Ovary (tissue), 9 donors: Measurements from ENCODE around the gene SF3B4. TPM values are rescaled to one million over a fixed set of nuclear protein-coding genes. Genes with fewer than 3 reads are reported as not detected.

Source experiments
- DNase-seq, 5 donors: peaks; one replicate each; pipeline ENCODE4 v3.0.0-alpha.2; 2019 to 2020
- H3K27ac ChIP-seq, 2 donors: fragments of 200-600 bp; one replicate each; pipeline versions ENCODE4 v1.5.1 to v1.8.0; 2019 to 2022
- H3K27me3 ChIP-seq: fragments of 200-600 bp; one replicate; pipeline ENCODE4 v1.8.0; 2022
- H3K36me3 ChIP-seq: fragments of 200-600 bp; sonication (generic); one replicate; pipeline ENCODE4 v1.5.1; 2019
- H3K4me1 ChIP-seq: one replicate; pipeline ENCODE4 v1.8.1; 2013; ENCODE audit warnings: mild to moderate bottlenecking, moderate library complexity; ENCODE audit not compliant: insufficient read depth
- H3K4me3 ChIP-seq: fragments of 200-600 bp; sonication (generic); one replicate; pipeline ENCODE4 v1.5.1; 2017
- H3K9me3 ChIP-seq, 2 donors: fragments of 200-600 bp in 1 of 2; sonication (generic) in 1 of 2; one replicate each; pipeline versions ENCODE4 v1.5.1 to v1.8.1; 2013 to 2019; ENCODE audit warnings: mild to moderate bottlenecking in 1 of 2, moderate library complexity in 1 of 2
- EP300 ChIP-seq: sonication (generic); formaldehyde crosslinking; IDR thresholded peaks from one replicate; pipeline ENCODE4 v1.6.1; 2017; ENCODE audit warnings: antibody characterized with exemption
- POLR2A ChIP-seq: fragments of 450-650 bp; IDR thresholded peaks from one replicate; pipeline ENCODE4 v1.6.1; 2017; ENCODE audit warnings: antibody characterized with exemption, mild to moderate bottlenecking, moderate library complexity
- WGBS, 3 donors: extraction: QIAGEN DNeasy Blood & Tissue Kit in 1 of 3; methylation state at CpG; one replicate each; pipeline versions ENCODE4 v1.1.5 to v1.1.7; 2013 to 2017; 5-methylcytosine and 5-hydroxymethylcytosine counted together
- intact Hi-C, 4 donors: fragments of 100-400 bp; cut with DNase I; formaldehyde crosslinking; loops; one replicate each; pipeline versions ENCODE4 v1.11.0 to v1.15.1; 2022 to 2023
- polyA plus RNA-seq, 2 donors: library from polyadenylated mRNA; stranded (reverse); fragments of 200-250 nt in 1 of 2; fragments of 350-450 nt in 1 of 2; fragmentation: Illumina TruSeq in 1 of 2; extraction: RNeasy Lipid Tissue Mini Kit (QIAGEN cat#74804) in 1 of 2; gene quantifications; one replicate each; pipeline ENCODE4 v1.2.3, GENCODE V29; 2013 to 2014
- total RNA-seq, 7 donors: library from RNA; depleted of rRNA in 2 of 7; stranded (reverse); fragments of >200 nt in 2 of 7; fragmentation: NEBNext Ultra II Directional in 3 of 7; extraction: Animal tissue kit (Norgen Biotek cat#: 25700) in 3 of 7; gene quantifications; one replicate each; pipeline versions ENCODE4 v1.1.0 to v1.2.4, GENCODE V29; 2016 to 2023
- TF ChIP-seq, protein P1 (sequence below), 3 donors: fragments of 450-650 bp in 2 of 3; fragments of 200-600 bp in 1 of 3; IDR thresholded peaks; one replicate each; pipeline versions ENCODE4 v1.5.1 to v1.8.0; 2016 to 2022; ENCODE audit warnings: antibody characterized with exemption in 3 of 3, mild to moderate bottlenecking in 1 of 3
- donor health status: DM: no; HTN: no; CAD: no; lungs with moderate emphysema.
- donor health status: DM: no; HTN: no; CAD: no.
- donor health status: Bipolar disorder and iron deficiency.
- donor health status: DM: yes; HTN: yes; CAD: no.
- donor health status: DM: no; HTN: no; CAD: no.
- donor health status: DM: yes; HTN: yes; CAD: no.

Gene SF3B4
- total and polyA plus RNA-seq, 9 donors: 9.2 to 91.4 (median 57.8) TPM

DNA sequence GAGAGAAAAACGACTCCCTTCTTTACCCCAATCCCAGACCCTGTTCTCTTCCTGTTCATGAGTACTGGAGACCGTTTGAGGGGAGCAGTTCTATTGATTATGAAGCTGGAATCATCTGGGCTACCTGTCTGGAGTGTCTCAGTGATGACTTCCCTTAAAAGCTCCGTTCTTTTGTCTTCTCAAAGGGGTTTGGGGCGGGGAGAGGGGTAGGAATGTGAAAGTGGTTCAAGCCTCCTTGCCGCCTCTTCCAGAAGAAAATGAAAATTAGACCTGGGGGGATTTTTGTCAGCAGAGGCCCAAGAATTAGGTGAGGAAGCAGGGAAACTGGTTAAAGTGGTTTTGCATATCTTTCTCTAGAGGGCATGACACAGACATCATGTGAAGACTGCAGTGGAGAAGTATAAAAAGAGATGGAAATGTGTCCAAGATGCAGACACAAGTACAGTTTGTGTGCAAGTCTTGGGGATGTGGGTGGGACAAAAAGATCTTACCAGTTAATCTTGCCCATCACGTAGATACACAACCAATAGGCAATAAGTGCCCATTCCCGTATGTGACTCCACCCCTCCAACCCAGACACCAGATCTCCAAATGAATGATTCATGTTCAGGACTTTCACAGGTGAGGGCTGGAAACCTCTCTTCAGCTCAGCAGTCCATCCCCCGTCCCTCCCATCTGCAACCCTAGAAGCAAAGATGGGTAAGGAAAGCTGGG, 9.5 kb upstream of the SF3B4 start:
- intact Hi-C loops: loop anchor here in 1 of 4 donors (5.0 kb wide), 1 partner anchor 40 kb away; the partner anchor contains the start of gene BOLA1
- peak overlapping the region; percentile 53 to 77 for H3K27ac ChIP-seq
- peak overlapping the region; percentile 54 for H3K4me3 ChIP-seq
- 5 to 13% (median 9%) methylated on average over 8 of the region's 8 CpGs for WGBS, 3 donors
- TF ChIP-seq, protein P1, sequence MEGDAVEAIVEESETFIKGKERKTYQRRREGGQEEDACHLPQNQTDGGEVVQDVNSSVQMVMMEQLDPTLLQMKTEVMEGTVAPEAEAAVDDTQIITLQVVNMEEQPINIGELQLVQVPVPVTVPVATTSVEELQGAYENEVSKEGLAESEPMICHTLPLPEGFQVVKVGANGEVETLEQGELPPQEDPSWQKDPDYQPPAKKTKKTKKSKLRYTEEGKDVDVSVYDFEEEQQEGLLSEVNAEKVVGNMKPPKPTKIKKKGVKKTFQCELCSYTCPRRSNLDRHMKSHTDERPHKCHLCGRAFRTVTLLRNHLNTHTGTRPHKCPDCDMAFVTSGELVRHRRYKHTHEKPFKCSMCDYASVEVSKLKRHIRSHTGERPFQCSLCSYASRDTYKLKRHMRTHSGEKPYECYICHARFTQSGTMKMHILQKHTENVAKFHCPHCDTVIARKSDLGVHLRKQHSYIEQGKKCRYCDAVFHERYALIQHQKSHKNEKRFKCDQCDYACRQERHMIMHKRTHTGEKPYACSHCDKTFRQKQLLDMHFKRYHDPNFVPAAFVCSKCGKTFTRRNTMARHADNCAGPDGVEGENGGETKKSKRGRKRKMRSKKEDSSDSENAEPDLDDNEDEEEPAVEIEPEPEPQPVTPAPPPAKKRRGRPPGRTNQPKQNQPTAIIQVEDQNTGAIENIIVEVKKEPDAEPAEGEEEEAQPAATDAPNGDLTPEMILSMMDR (IDR thresholded peaks at IDR 0.05): no peak
- TF ChIP-seq EP300 (no peak), POLR2A (no peak)
- peaks cover 16% of the 10 kb centered on the region for H3K4me1 ChIP-seq
- no peaks in the 10 kb centered on the region for H3K9me3 ChIP-seq
- H3K27me3 ChIP-seq: no peaks in the 10 kb centered on the region
- H3K36me3 ChIP-seq: no peaks in the 10 kb centered on the region
- DNase-seq: no peak

DNA sequence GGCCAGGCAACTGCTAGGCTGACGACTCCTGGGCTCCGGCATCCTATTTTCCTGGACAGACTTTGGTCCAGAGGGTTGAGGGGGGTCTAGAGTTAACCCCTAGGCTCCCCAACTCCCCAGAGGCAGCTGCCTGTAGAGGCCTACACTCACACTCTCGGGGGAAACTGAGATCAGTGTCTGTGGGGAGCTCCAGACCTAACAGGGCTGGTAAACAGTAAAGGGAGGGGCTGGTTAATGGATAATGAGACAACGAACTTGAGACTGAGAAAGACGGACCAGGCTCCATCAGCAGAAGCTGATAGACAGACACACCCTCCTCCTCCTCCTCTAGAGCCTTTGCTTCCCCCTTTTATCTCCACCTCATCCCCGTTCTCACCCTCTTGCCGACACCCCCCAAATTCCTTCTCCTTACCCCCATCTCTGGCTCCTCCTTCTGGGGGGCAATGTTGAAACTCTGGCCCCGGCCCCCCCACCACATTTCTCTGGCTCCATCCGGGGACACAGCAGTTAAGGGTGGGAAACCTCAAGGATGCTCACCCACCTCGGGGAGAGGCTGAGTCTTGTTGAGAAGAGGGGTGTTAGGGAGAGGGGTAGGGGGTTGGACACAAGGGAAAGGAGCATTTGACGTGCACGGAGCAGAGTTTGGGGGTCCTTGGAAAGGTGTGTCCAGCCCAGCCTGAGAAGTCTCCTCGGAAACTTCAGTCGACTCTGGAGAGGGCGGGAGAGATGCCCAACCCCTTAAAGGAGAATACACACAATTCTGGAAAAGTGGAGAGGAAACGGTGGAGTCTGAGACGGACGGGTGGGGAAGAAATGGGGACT, 8.8 kb upstream of the SF3B4 start, which contains the start of gene MTMR11:
Gene MTMR11, minus strand, starts transcription at position 710 of the 822 bp plus-strand sequence. Its CDS starts 232 bp downstream, at position 478.
- WGBS, 3 donors: 1 to 5% (median 5%) methylated on average over 18 of the region's 18 CpGs
- peaks cover 16% of the 10 kb centered on the region for H3K4me1 ChIP-seq
- peak in 4 of 5 donors; percentile 56 to 62 (median 58) for DNase-seq
- intact Hi-C loops: loop anchor here in 1 of 4 donors (5.0 kb wide), 1 partner anchor 39 kb away; the partner anchor contains the start of gene BOLA1
- no peaks in the 10 kb centered on the region for H3K9me3 ChIP-seq
- no peaks in the 10 kb centered on the region for H3K27me3 ChIP-seq
- H3K4me3 ChIP-seq: peak within 1 kb of the TSS; percentile 54
- H3K27ac ChIP-seq: peak within 1 kb of the TSS; percentile 53 to 77
- TF ChIP-seq POLR2A (no peak), EP300 (no peak)
- TF ChIP-seq, protein P1 (IDR thresholded peaks at IDR 0.05): no peak
- no peaks in the 10 kb centered on the region for H3K36me3 ChIP-seq

DNA sequence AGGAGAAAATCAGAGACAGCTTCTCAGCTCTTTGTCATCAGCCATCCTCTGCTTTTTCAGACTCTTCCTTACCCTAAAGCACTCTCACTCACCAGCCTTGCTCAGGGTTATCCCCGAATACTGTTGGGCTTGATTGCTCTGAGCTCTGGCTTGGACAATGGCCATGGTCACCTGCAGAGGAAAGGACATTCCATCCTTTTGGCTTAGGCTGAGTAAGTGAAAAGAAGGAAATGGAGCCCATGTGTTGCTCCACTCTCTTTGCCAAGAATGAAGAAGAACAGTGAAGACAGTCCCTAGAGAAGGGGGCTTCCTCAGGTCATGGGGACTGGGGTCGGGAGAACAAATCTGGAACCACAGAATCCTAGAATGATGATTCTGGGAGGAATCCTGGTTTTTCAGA, 6.8 kb upstream of the SF3B4 start:
- H3K9me3 ChIP-seq: no peaks in the 10 kb centered on the region
- peaks cover 12% of the 10 kb centered on the region for H3K4me1 ChIP-seq
- TF ChIP-seq, protein P1 (IDR thresholded peaks at IDR 0.05): no peak
- no peak for TF ChIP-seq POLR2A
- no peak for TF ChIP-seq EP300
- no peak for DNase-seq
- peak overlapping the region in 1 of 2 donors; percentile 9 for H3K27ac ChIP-seq
- H3K4me3 ChIP-seq: no peak overlapping the region
- H3K27me3 ChIP-seq: no peaks in the 10 kb centered on the region
- no peaks in the 10 kb centered on the region for H3K36me3 ChIP-seq
- intact Hi-C loops: loop anchor here in 1 of 4 donors (5.0 kb wide), 1 partner anchor 42 kb away; no protein-coding TSS in a partner anchor
- 78 to 81% (median 79%) methylated on average over 2 of the region's 2 CpGs for WGBS, 3 donors

DNA sequence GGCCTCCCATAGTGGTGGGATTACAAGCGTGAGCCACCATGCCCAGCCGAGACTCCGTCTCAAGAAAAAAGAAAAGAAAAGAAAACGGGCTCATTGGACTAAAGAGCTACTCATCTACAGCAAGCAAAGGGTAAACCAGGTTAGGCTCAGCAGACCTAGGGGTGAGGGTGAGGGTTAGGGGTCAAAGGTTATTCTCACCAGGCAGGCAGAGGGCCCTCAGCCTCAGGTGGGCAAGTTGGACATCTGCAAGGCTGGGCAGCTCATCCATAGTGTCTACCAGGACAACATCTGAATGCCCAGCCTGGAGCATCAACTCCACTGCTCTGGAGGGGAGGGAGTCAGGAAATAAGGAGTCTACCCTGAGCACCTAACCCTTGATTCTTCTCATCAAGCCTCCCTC, 5.6 kb upstream of the SF3B4 start:
- no peak overlapping the region for H3K4me3 ChIP-seq
- intact Hi-C loops: loop anchor here in 1 of 4 donors (5.0 kb wide), 1 partner anchor 41 kb away; no protein-coding TSS in a partner anchor
- H3K36me3 ChIP-seq: no peaks in the 10 kb centered on the region
- no peaks in the 10 kb centered on the region for H3K27me3 ChIP-seq
- no peak overlapping the region for H3K27ac ChIP-seq
- no peak for DNase-seq
- TF ChIP-seq EP300 (no peak), POLR2A (no peak)
- TF ChIP-seq, protein P1 (IDR thresholded peaks at IDR 0.05): no peak
- peaks cover 15% of the 10 kb centered on the region for H3K4me1 ChIP-seq
- H3K9me3 ChIP-seq: no peaks in the 10 kb centered on the region
- 93 to 98% (median 97%) methylated on average over 4 of the region's 4 CpGs for WGBS, 3 donors
